Activated naive CD8-positive, alpha-beta T cell treated with anti-CD3 and anti-CD28 coated beads for 36 hours (primary cell): ENCODE data around the gene GNAO1. TPM values are rescaled to one million over a fixed set of nuclear protein-coding genes. Genes with fewer than 3 reads are reported as not detected.

Source experiments
- DNase-seq: peaks from one replicate; pipeline ENCODE4 v3.0.0; 2021
- H3K27ac Mint-ChIP-seq: one replicate; pipeline ENCODE4 v1.8.0; 2022; ENCODE audit warnings: mild to moderate bottlenecking, moderate library complexity, mixed read lengths
- H3K27me3 Mint-ChIP-seq: one replicate; pipeline ENCODE4 v1.8.0; 2022; ENCODE audit warnings: mild to moderate bottlenecking, mixed read lengths
- H3K36me3 Mint-ChIP-seq: one replicate; pipeline ENCODE4 v1.8.0; 2021; ENCODE audit warnings: mild to moderate bottlenecking, mixed read lengths
- H3K4me1 Mint-ChIP-seq: one replicate; pipeline ENCODE4 v1.8.0; 2021; ENCODE audit warnings: mixed read lengths
- H3K4me3 Mint-ChIP-seq: one replicate; pipeline ENCODE4 v1.8.0; 2022; ENCODE audit warnings: mild to moderate bottlenecking, moderate library complexity, mixed read lengths
- H3K9me3 Mint-ChIP-seq: one replicate; pipeline ENCODE4 v1.8.0; 2022; ENCODE audit warnings: mixed read lengths
- total RNA-seq, 2 experiments: library from RNA; stranded (reverse); gene quantifications; one replicate each; pipeline ENCODE4 v1.2.3, GENCODE V29; 2021

Gene GNAO1
- total RNA-seq, 2 experiments from 2014 or later = 0.96 to 1.5 TPM

DNA sequence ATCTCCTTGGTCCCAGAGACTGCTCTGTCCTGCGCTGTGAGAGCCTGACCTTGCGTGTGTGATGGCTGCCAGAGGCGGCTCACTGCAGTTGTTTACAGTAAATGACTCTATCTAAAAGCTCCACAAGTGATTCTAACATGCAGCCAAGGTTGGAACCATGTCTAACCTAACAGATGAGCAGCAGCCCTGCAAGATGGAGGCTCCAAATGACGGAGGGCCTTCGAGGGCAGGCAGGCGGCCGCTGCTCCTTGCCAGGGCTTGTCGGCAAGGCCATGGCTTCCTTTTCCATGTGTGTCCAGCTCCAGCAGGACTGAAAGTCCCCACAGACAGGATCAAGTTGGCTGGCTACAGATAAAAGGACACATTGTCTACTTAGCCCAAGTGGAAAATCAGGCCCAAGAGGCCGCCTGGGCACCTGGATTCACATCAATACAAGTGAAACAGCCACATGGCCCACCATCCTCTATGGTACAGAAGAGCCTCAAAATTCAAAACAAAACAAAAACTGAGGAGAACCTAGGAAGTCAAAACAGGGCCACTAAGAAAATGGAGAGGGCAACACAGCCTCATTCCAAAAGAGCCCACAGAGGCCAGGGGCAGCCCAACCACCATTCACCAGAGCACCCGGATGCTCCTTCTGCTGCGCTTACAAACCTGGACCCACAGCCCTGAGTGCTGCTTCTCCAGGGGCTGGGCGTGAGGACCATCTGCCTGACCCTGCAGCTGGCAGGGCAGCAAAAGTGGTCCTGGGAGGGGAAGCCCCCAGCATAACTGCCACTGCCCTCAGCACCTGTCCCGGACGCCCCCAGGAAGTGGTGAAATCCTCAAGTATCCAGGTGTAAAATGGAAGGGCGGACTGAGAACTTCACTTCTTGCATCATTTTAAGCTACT is 169.1 kb downstream of the GNAO1 start:
- peaks cover 5% of the 10 kb centered on the region for H3K36me3 Mint-ChIP-seq
- H3K27ac Mint-ChIP-seq = peak overlapping the region; percentile 35
- no peak overlapping the region for H3K4me3 Mint-ChIP-seq
- H3K27me3 Mint-ChIP-seq = no peaks in the 10 kb centered on the region
- H3K9me3 Mint-ChIP-seq = no peaks in the 10 kb centered on the region
- no peak for DNase-seq
- peaks cover 40% of the 10 kb centered on the region for H3K4me1 Mint-ChIP-seq

DNA sequence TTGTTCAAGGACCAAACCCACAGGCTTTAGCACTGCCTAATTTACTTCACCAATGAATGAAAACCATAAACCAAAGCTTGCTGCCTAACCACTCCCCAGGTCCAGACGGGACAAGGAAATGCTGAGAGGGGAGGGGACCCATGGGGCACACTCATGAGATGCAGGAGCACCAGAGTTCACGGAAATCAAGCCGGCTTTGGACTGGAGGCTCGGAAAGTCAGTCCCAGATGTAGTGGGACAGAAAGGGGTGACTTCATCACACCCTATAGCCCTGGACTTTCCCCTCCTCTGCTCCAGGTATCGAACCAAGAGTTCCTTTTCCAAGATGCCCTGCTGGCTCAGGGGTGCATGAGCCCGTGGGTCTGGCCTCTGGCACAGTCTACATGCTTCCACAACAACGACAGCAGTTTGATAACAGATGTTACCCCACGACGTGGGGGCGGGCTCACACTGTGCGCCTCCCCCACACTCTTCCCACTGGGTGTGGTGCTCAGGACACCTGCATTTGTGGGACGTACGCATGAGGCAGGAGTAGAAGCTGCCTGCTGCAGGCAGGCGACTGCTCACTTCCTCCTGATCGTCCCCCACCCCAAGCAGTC is 170.9 kb downstream of the GNAO1 start:
- Mint-ChIP-seq H3K4me1 (peaks cover 24% of the 10 kb centered on the region), H3K4me3 (no peak overlapping the region), H3K9me3 (no peaks in the 10 kb centered on the region), H3K27me3 (no peaks in the 10 kb centered on the region), H3K36me3 (peaks cover 7% of the 10 kb centered on the region), H3K27ac (no peak overlapping the region)
- no peak for DNase-seq

DNA sequence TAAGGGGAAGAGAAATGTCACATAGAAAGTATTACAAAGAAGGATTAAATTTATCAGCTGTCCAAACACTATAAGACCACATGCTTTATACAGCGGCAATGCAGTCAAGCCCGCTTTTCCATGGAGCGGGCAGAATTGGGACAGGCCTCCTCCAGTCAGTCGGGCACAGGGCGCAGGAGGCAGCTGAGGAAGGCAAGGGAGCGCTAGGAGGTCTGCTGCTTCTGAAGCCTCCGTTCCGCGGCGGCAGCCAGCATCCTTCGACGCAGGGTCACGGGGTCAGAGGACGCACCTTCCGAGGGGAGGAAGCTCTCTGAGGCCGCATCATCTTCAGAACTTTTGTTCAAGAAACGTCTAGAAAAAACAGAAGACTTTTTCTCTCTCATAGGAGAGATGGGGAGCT is 171.4 kb downstream of the GNAO1 start:
- DNase-seq = no peak
- H3K27ac Mint-ChIP-seq = no peak overlapping the region
- H3K36me3 Mint-ChIP-seq = peaks cover 9% of the 10 kb centered on the region
- peaks cover 19% of the 10 kb centered on the region for H3K4me1 Mint-ChIP-seq
- H3K27me3 Mint-ChIP-seq = no peaks in the 10 kb centered on the region
- no peaks in the 10 kb centered on the region for H3K9me3 Mint-ChIP-seq
- no peak overlapping the region for H3K4me3 Mint-ChIP-seq

DNA sequence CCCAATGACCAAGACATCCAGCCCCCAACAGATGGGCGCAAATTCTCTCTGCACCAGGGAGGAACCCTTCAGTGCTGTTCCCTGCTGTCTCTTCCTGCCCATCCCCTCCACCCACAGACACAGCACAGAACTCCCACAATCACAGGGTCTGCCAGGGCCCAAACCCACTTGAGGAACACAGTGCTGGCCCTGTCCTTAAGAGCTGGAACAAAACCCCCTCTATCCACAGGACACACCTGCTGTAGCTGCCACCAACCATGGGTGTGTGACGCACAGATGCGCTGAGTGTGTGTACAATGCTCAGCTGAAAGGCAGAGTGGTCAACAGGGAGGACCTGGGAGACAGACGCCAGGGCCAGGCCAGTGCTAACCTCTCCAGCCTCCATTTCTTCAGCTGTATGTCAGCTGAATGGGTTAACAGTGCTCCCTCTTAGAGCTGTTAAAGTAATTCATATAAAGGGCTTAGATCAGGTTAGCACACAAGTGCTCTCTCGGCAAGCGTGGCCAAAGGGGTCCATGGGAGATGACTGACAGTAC is 172.0 kb downstream of the GNAO1 start:
- Mint-ChIP-seq H3K9me3 (no peaks in the 10 kb centered on the region), H3K4me1 (peaks cover 13% of the 10 kb centered on the region), H3K4me3 (no peak overlapping the region), H3K36me3 (peaks cover 9% of the 10 kb centered on the region), H3K27ac (no peak overlapping the region), H3K27me3 (no peaks in the 10 kb centered on the region)
- DNase-seq = no peak

DNA sequence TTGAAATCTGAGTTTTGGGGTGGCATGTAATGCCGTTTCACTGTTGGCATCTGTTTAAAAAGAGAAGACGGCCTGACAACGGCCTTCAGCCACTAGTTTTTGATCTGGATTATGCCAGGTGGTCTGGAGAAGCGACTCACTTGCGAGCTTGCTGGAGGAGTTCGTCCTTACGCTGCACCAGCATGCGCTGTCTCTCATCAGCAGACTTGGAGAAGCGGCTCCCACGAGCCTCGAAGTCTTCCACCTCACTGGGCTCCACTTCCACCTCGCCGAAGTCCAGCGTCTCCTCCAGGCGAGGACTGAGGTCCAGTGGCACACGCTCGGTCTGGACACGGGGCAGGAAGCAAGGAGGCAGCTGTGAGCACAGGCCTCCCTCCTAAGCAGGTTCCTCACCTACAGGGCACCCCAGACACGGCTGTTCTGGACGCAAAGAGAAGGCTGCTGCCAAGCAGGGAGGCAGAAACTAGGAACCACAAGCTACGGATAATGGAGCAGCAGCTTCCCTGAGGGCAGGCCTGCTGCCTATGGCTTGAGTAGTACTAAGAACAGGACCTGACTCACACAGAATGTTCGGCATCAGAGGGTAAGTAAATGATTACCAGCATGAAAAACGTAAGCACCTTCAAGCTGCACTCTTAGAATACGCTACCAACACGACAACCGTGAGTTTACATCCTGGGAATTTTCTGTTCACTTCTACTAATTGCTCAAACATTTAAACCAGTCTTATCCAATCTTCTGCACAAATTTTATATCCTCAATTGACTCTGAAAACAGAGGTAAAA is 172.7 kb downstream of the GNAO1 start:
- no peak overlapping the region for H3K27ac Mint-ChIP-seq

DNA sequence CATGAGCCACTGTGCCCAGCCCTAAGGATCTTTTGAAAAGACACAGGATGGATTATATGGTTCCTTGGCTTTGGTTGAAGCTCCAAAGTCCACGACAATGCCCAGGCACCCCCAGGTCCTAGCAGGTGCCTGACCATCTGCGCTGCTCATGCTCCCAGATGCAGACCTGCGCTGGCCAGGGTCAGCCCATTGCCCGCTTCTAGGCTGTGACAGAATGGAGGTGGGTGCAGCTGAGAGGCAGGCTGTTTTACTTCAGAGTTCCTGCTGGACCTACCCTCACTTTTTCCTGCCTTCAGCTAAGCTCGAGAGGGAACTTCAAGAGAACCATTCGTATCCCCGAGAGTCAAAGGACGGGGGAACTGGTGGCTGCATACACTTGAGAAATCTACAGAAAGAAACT is 173.6 kb downstream of the GNAO1 start:
- Mint-ChIP-seq H3K4me3 (no peak overlapping the region), H3K27me3 (no peaks in the 10 kb centered on the region), H3K27ac (no peak overlapping the region), H3K9me3 (no peaks in the 10 kb centered on the region), H3K4me1 (peaks cover 3% of the 10 kb centered on the region), H3K36me3 (peaks cover 9% of the 10 kb centered on the region)
- DNase-seq = no peak

More for the DNA sequence above, 172.7 kb downstream of the GNAO1 start:
- Mint-ChIP-seq H3K4me1 (peaks cover 9% of the 10 kb centered on the region), H3K36me3 (peaks cover 9% of the 10 kb centered on the region), H3K9me3 (no peaks in the 10 kb centered on the region), H3K4me3 (no peak overlapping the region), H3K27me3 (no peaks in the 10 kb centered on the region)
- DNase-seq = no peak

DNA sequence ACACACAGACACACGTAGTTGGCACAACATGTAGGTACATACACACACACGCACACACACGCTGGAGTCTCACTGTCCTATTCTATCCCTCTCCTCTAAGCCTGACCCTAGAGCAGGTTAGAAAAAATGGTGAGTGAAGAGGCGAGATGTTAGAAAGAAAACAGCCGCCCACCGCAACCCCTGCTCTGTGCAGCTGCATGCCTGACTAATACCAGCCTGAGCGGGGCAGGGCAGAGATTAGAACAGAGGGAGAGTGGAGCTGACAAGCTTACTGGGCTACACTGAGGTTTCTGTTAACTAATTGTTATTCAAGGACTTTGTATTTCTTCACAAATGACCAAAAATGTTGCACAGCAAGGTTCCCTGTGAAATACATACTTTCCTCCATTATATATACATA is 174.3 kb downstream of the GNAO1 start:
- no peak overlapping the region for H3K27ac Mint-ChIP-seq
- no peak for DNase-seq
- no peak overlapping the region for H3K4me3 Mint-ChIP-seq
- H3K4me1 Mint-ChIP-seq = no peaks in the 10 kb centered on the region
- peaks cover 8% of the 10 kb centered on the region for H3K36me3 Mint-ChIP-seq
- no peaks in the 10 kb centered on the region for H3K9me3 Mint-ChIP-seq
- H3K27me3 Mint-ChIP-seq = no peaks in the 10 kb centered on the region

DNA sequence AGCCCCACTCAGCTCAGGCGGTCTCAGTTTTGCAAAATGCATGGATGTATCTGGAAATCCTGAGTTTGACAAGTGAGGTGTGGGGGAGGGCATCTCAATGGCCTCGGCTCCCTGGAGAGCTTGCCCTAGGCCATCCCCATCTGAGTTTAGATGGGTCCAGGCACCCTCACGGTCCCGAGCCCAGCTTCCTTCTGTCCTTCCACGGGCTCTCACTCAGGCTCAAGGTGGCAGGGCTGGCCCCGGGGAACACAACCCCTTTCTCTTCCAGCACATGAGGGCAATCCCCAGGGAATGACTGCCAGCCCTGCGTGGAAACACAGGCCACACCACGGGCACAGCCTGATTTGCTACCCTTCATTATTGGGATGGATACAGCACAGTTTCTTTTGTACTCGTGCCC is 175.7 kb downstream of the GNAO1 start:
- Mint-ChIP-seq H3K4me1 (peaks cover 9% of the 10 kb centered on the region), H3K4me3 (no peak overlapping the region), H3K27ac (no peak overlapping the region), H3K27me3 (no peaks in the 10 kb centered on the region), H3K36me3 (peaks cover 8% of the 10 kb centered on the region), H3K9me3 (no peaks in the 10 kb centered on the region)
- DNase-seq = no peak

DNA sequence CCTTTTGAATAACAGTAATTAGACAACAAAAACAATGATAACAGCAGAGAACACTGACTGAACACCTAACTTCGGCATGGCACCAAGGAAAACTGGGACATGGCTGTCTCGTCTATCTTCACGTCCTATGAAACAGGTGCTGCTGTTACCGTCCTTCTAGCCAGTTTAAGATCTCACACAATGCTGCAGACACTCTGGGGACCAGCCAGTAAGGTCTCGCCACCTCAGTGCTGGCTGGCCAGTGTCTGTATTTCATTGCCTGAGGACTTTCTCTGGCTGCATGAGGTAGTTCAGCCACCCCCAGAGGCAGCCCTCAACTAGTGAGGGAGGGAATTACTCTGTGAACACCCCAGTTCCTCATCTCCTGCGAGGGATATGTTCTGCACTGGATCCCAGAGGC is 176.5 kb downstream of the GNAO1 start:
- H3K9me3 Mint-ChIP-seq = no peaks in the 10 kb centered on the region
- no peak for DNase-seq
- H3K27ac Mint-ChIP-seq = no peak overlapping the region
- H3K4me1 Mint-ChIP-seq = peaks cover 18% of the 10 kb centered on the region
- H3K27me3 Mint-ChIP-seq = no peaks in the 10 kb centered on the region
- no peak overlapping the region for H3K4me3 Mint-ChIP-seq
- H3K36me3 Mint-ChIP-seq = peaks cover 6% of the 10 kb centered on the region

DNA sequence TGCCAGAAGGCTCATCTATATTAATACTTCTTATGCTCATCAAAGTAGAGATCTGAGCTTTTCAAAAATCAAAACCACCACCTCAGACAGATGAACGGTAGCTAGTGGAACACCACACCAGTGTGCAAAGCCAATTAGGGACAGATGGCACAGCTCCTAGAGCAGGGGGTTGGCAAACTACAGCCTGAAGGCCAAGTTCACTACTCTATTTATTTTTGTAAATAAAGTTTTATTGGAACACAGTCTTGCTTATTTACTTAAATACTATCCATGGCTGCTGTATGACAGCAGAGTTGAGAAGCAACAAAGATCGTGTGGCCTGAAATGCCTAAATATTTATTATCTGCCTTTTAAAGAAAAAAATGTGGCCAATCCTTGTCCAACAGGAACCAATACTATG is 177.3 kb downstream of the GNAO1 start:
- no peaks in the 10 kb centered on the region for H3K27me3 Mint-ChIP-seq
- H3K27ac Mint-ChIP-seq = no peak overlapping the region

DNA sequence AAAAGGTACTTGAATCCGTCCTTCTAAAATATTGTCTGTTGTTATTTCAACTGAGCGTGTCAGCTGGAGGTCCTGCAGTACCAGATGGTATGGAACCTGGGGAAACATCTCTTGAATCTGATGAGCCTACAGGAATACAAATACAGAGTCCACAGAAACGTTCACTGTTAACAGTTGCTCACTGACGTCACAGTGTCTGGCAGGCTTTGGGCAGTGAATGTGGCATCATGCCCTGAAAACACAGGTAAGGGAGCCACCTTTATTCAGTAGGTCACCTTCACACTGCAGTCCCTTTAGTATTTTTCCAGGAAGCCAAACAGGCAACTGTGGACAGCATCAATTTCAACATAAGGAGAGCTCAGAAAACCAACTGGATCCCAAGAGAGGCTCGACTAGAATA is 177.9 kb downstream of the GNAO1 start:
- Mint-ChIP-seq H3K4me3 (no peak overlapping the region), H3K27me3 (no peaks in the 10 kb centered on the region), H3K36me3 (peaks cover 6% of the 10 kb centered on the region), H3K9me3 (no peaks in the 10 kb centered on the region), H3K27ac (no peak overlapping the region), H3K4me1 (peaks cover 18% of the 10 kb centered on the region)
- no peak for DNase-seq

More for the DNA sequence above, 177.3 kb downstream of the GNAO1 start:
- H3K4me3 Mint-ChIP-seq = no peak overlapping the region
- peaks cover 6% of the 10 kb centered on the region for H3K36me3 Mint-ChIP-seq
- no peaks in the 10 kb centered on the region for H3K9me3 Mint-ChIP-seq
- peaks cover 18% of the 10 kb centered on the region for H3K4me1 Mint-ChIP-seq
- DNase-seq = no peak

DNA sequence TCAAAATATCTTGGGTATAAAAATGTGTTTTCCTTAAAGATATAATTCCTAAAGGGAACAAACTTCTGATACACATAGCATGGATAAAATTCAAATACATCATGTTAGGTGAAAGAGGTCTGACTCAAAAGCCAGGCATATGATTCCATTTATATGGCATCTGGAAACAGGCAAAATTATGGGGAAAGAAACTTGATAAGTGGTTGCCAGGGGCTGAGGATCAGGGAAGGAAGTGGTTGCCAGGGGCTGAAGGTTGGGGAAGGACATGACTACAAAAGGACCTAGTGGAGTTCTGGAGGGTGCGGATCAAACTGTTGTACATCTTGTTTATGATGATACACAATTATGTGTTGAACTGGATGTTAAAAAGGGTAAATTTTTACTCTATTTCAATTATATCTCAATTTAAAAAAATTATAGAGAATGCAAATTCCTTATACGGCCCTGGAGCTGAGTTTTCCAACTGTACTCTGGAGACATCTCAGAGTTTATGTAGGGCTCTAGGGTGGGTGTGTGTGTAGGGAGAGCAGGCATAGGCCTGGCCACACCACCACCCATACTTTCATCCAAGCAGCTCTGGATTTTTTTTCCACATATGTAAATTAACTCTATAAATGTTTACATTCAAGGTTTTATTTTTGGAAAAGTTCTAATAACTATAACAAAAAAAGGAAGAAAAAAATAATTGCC is 179.0 kb downstream of the GNAO1 start:
- no peak overlapping the region for H3K4me3 Mint-ChIP-seq
- H3K27me3 Mint-ChIP-seq = no peaks in the 10 kb centered on the region
- DNase-seq = no peak
- H3K9me3 Mint-ChIP-seq = no peaks in the 10 kb centered on the region
- peaks cover 6% of the 10 kb centered on the region for H3K36me3 Mint-ChIP-seq
- H3K27ac Mint-ChIP-seq = no peak overlapping the region
- peaks cover 18% of the 10 kb centered on the region for H3K4me1 Mint-ChIP-seq

DNA sequence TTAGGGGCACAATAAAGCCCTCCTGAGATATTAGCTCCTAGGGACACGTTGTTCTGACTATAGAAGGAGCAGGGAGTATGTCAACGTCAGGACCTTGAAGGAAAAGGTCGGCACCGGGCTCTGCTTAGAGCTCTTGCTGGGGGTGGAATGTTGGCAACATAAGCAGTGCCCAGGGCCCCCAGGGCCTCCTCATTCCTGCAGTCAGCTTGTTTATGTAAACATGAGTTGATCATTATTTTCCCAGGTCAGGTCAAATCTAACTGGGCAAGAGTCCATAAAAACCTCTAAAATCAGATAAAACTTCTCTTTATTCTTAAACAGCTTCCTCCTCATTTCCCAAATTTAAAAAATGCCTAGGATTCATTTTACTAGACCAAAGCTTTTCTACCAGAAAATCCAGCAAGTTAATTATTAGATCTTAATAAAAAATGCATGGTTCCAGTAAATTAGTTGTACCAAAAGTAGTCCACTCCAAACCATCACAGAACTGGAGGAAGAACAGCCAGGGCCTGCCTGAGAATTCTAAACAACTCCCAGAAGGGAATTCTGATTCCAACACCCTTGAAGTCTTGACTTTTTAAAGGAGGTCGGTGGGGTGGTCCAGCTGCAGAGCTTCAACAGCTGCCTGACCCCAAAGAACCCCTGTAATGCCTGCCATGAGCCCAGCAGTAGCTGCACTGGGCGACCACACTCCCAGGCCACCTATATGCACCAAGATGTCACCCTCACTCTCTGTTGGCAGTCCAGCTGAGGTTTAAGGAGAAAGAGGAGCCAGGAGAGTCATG is 179.8 kb downstream of the GNAO1 start:
- peaks cover 6% of the 10 kb centered on the region for H3K36me3 Mint-ChIP-seq
- no peaks in the 10 kb centered on the region for H3K9me3 Mint-ChIP-seq
- no peak overlapping the region for H3K27ac Mint-ChIP-seq
- H3K4me3 Mint-ChIP-seq = no peak overlapping the region
- DNase-seq = no peak
- H3K27me3 Mint-ChIP-seq = no peaks in the 10 kb centered on the region
- H3K4me1 Mint-ChIP-seq = peaks cover 18% of the 10 kb centered on the region

DNA sequence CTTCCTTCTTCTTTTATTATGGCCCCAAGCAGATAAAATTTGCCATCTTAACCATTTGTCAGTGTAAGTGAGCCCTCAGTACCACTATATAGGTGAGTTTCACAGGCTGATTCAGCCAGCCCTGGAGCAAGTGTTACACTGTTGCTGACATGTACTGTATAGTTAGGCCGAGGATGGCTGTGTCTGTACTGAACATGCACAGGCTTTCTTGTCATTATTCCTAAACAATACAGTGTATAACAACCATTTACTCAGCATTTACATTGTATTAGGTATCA is 180.3 kb downstream of the GNAO1 start:
- Mint-ChIP-seq H3K4me3 (no peak overlapping the region), H3K36me3 (peaks cover 6% of the 10 kb centered on the region), H3K27me3 (no peaks in the 10 kb centered on the region), H3K27ac (no peak overlapping the region), H3K9me3 (no peaks in the 10 kb centered on the region), H3K4me1 (peaks cover 20% of the 10 kb centered on the region)
- DNase-seq = no peak
